NCI-H2196 treated with DMSO at 0.1 percent for 48 hours (cell line): ENCODE results near the gene FUCA2.

ENCODE experiments used
- DNase-seq: peaks from one replicate; lab custom pipeline; 2025; ENCODE audit not compliant: unreplicated experiment; lab: John Stamatoyannopoulos, UW

FUCA2 gene, protein sequence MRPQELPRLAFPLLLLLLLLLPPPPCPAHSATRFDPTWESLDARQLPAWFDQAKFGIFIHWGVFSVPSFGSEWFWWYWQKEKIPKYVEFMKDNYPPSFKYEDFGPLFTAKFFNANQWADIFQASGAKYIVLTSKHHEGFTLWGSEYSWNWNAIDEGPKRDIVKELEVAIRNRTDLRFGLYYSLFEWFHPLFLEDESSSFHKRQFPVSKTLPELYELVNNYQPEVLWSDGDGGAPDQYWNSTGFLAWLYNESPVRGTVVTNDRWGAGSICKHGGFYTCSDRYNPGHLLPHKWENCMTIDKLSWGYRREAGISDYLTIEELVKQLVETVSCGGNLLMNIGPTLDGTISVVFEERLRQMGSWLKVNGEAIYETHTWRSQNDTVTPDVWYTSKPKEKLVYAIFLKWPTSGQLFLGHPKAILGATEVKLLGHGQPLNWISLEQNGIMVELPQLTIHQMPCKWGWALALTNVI

GRCh38 chr6:143510991-143511891 lies at the start of gene FUCA2:
TSS of gene FUCA2 (minus strand) at chr6:143511720. CDS start at chr6:143511634, 86 bp downstream.
- peak; percentile 63 for DNase-seq

DNA sequence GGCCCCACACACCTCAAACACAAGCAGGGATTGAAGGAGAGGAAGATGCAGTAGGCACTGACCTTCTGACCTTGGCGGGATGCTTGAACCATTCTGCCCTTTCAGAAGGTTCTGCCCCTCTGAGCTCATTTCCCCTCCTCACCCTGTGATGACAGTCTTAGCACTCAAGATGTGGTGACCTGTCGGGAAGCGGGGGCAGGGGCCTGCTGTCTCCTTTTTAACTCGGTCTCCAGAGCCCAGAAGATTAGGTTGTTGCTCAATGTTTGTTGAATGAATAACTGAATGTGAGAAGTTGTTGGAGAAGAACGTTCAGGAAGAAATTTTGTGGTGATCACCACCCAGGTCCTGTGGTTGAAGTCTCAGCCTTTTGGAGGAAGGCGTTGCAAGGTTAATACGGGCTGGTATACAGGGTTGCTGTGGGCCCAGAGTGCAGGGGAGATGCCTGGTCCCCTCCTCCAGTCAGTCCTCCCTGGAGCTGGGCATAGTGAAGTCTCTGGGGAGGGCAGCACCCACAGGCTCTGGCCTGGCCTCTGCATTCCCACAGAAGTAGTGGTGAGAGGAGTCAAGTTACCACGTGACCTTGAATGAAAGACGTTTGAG lies 49.7 kb upstream of the FUCA2 start:
- DNase-seq: no peak

DNA sequence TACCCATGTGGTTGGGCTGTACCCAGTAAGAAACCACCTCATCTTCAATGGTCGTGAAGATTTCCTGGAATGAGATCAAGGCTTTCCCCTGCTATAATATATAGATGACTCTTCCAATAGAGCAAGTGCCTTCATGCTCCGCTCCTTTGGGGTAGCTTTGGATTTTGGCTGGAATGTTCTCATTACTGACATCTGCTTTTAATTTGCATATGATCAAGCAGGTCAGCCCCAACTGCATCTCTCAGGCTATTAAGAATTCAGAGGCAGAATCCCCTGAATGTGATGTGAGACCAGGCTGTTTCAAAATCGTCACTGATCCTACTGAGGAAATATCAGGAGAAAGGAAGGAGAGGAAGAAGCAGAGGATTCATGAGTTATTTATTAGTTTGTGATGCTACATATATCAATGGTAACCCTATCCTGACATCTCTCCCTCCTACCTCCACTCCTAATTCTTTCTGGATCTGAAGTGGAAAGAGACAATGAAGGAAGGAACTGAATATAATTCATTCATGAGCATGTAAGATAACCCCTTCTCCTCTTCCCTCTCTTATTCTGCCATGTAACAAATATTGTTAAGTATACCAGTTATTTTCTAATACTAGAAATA lies 47.6 kb upstream of the FUCA2 start:
- DNase-seq: no peak

- no peak for DNase-seq
These were observed 45.0 kb upstream of the FUCA2 start for GRCh38 chr6:143556529-143556928.

GRCh38 chr6:143555582-143555981 lies 44.1 kb upstream of the FUCA2 start:
- no peak for DNase-seq

GRCh38 chr6:143555071-143555492 lies 43.6 kb upstream of the FUCA2 start:
- DNase-seq: no peak

- DNase-seq: no peak
These were observed 41.8 kb upstream of the FUCA2 start for GRCh38 chr6:143553337-143553736.

DNA sequence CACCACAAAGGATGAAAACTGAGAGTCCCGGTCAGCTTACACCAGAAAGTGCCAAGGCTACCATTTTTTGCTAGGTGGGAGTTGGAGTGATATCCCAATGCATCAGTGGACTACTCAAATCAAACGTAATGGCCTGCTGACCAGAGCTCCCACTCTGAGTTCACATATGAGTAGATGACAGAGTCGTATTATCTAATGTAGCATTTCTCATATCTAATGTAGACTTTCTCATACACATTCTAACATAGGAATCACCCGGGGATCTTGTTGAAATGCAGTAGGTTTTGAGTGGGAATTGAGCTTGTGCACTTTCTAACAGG lies 38.4 kb upstream of the FUCA2 start:
- no peak for DNase-seq

DNA sequence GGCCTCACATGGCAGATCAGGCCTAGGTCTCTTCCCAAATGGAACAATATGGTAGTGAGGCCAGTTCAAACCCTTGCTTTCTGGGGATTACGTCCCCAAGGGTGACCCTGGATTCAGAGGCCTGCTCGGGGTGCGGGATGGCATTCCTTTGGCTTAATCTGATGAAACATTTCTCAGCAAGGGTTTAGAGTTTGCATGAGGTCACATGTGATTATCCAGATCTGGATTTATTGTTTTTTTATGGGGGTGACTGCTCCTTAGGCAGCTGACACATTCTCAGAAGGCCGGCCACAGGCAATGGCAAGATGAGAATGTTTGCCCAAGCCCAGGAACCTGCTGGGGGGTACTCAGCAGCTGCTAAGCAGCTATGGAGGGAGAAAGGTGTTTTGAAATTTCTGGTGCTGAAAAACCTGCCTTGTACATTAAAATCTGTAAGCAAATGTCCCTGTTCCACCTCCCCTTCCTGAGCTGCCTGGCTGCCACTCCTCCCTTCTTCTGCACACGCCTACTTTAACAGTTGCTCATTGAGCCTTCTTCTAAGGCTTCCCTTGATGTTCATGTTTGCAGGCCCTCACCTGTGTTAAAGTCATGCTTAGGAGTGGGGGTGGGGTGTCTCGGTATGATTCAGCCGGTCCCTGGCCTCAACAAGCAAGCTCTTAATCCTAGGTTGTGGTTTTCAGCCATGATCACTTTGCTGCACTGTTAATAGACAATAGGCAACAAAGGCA lies 37.9 kb upstream of the FUCA2 start:
- no peak for DNase-seq

GRCh38 chr6:143546599-143546998 lies 35.1 kb upstream of the FUCA2 start:
- no peak for DNase-seq

GRCh38 chr6:143545976-143546547 lies 34.5 kb upstream of the FUCA2 start:
- no peak for DNase-seq

DNA sequence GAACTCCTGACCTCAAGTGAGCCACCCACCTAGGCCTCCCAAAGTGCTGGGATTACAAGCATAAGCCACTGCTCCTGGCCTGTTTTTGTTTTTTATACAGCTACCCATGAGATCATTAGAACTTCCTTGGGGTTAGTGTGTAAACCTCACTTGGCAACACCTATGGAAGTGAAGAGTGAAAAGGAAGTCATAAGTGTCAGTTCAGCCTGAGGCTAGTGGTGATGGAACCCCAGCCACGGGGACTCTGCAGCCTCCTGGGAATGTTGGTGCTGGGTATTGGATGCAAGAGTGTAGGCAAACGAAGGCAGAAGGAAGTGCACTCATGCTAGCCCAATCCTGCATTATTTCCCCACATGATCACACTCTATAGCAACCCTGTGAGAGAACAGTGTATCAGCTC lies 33.6 kb upstream of the FUCA2 start:
- DNase-seq: no peak

DNA sequence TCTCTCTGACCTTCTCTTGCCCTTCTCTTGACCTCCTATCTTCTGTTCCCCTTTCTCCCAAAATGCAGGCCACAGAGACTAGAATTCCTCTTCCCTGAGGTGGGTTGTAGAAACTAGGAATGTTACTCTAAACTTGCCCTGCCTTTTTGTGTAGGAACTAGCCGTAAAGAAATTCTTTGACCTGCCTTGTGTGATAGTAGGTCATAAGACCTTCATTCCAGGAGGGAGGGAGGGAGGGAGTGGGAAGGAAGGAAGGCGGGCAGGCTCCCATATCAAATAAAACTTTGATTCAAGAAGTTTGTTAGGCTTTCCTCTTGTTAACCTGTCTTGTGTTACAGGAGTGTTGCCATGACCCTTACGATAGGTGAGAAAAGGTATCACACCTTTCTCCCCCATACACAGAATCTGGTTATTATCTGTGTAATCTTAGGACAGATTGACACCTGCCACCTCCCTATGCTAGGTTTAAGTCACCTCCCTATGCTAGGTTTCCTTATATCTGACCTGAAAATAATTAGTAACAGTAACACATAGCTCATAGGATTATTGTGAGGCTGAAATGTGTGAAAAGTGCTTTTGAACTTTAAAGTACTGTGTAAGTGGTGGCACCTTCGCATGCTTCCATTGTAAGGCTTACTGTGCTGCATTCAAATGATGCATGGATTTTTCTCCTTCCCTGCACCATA lies 32.6 kb upstream of the FUCA2 start:
- DNase-seq: no peak

- no peak for DNase-seq
These were observed 31.9 kb upstream of the FUCA2 start for GRCh38 chr6:143543435-143543834.

- no peak for DNase-seq
These were observed 31.4 kb upstream of the FUCA2 start for GRCh38 chr6:143542888-143543287.

GRCh38 chr6:143540192-143540591 lies 28.7 kb upstream of the FUCA2 start:
- DNase-seq: no peak

DNA sequence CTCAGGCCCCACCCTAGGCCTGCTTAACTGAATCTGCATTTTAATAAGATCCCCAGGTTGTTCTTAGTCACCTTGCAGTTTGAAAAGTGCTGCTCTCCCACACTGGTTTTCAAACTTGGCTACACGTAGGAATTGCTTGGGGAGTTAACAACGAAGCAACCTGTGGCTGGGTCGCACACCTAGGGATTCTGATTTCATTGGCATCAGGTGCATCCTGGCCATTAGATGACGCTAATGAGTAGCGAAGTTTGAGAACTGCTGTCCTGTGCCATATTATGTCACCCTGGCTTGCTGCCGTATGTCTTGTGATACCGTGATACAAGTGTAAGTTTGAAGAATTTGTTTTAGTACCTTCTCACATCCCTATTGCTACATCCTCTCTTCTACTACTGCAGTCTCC lies 28.2 kb upstream of the FUCA2 start:
- DNase-seq: no peak

DNA sequence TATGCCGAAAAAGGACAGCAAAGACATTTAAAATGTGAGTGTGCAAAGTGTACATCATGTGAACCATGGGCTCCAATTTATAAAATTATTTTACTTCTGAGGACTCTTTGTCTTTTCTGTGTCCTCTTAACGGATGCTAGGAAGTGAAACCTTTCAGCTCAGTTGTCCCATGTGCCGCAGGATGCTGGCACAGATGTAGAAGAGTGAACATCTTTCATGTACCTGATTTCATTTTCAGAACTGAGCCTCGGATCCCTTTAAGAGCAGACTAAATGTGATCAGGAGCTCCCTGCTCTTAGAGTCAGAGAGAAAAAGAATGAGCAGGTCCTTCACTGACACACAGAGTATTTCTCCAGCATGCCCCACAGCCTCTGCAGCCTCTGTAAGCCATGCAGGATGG lies 27.6 kb upstream of the FUCA2 start:
- no peak for DNase-seq

DNA sequence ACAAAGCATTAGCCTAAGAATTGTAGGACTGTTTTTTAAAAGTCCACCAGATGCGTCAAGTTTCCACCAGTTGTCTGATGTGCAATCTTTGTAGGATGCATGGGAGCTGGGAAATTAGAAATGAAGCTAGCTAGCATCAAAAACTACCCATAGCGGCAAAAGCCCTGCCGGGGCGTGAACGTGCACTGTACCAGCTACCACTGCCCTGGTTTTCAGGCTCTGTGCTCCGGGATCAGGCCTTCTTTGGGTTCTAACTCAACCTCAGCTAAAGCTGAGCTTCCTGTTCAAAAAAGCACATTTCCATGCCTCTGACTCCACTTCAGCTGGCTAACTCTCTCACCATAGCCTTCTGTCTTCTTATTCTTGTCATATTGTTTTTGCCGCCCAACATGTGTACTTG lies 26.9 kb upstream of the FUCA2 start:
- no peak for DNase-seq
